NB4 (cell line): ENCODE measurements around the gene XAGE1B.
"Not testable (repeated sequence)": the region's sequence is repeated elsewhere in the genome, so short reads cannot be mapped to it uniquely, and the experiment has no call there.

Source experiments
- DNase-seq: peaks from one replicate; pipeline ENCODE4 v3.0.0; 2010; ENCODE audit warnings: low read depth
- H3K4me3 ChIP-seq: one replicate; pipeline ENCODE4 v1.5.1; 2011; ENCODE audit warnings: mild to moderate bottlenecking, low read depth, low read length, moderate library complexity
- CTCF ChIP-seq: IDR thresholded peaks from one replicate; pipeline ENCODE4 v1.5.1; 2012; ENCODE audit warnings: low read depth, low read length
- MAX ChIP-seq: IDR thresholded peaks from 2 replicates; pipeline ENCODE4 v1.6.1; 2011; ENCODE audit warnings: low read depth, low read length
- MYC ChIP-seq: IDR thresholded peaks from 2 replicates; pipeline ENCODE4 v1.6.1; 2011; ENCODE audit warnings: low read depth, low read length
- POLR2A ChIP-seq: IDR thresholded peaks from 2 replicates; pipeline ENCODE4 v1.6.1; 2011; ENCODE audit warnings: mild to moderate bottlenecking; ENCODE audit not compliant: insufficient read length; ENCODE audit errors: extremely low read depth

XAGE1B gene

GRCh38 chrX:52544147-52544840 is 27.4 kb upstream of the XAGE1B start:
- no peak for TF ChIP-seq MYC
- no peak overlapping the region for H3K4me3 ChIP-seq
- no peak for DNase-seq

- TF ChIP-seq MAX (no peak), POLR2A (no peak), MYC (no peak), CTCF (no peak)
- H3K4me3 ChIP-seq, result no peak overlapping the region
- no peak for DNase-seq
Measured at GRCh38 chrX:52542311-52542710, 25.4 kb upstream of the XAGE1B start.

GRCh38 chrX:52541051-52541450 is 24.2 kb upstream of the XAGE1B start:
- H3K4me3 ChIP-seq, DNase-seq: not testable (repeated sequence)

- not testable (repeated sequence) for H3K4me3 ChIP-seq, DNase-seq
Measured at GRCh38 chrX:52516110-52516986, 515 bp downstream of the XAGE1B start.

GRCh38 chrX:52511126-52511525 is 5.7 kb downstream of the XAGE1B start:
- H3K4me3 ChIP-seq, DNase-seq: not testable (repeated sequence)

GRCh38 chrX:52509916-52510315 is 6.9 kb downstream of the XAGE1B start:
- DNase-seq, result no peak
- H3K4me3 ChIP-seq, result no peak overlapping the region
- no peak for TF ChIP-seq MYC
- TF ChIP-seq CTCF, result no peak
- TF ChIP-seq POLR2A, result no peak
- no peak for TF ChIP-seq MAX

- DNase-seq, result no peak
Measured at GRCh38 chrX:52507331-52507730, 9.5 kb downstream of the XAGE1B start.

More at GRCh38 chrX:52507331-52507730, 9.5 kb downstream of the XAGE1B start:
- no peak for TF ChIP-seq MYC
- no peak for TF ChIP-seq POLR2A
- no peak for TF ChIP-seq MAX
- no peak for TF ChIP-seq CTCF
- H3K4me3 ChIP-seq, result no peak overlapping the region
